Keratinocyte (primary cell): ENCODE results near the gene TSPAN16. TPM values are rescaled to one million over a fixed set of nuclear protein-coding genes. Genes with fewer than 3 reads are reported as not detected.
"Not testable (repeated sequence)": the region's sequence is repeated elsewhere in the genome, so short reads cannot be mapped to it uniquely, and the experiment has no call there.

Source experiments
- DNase-seq: peaks from one replicate; pipeline ENCODE4 v3.0.0-alpha.2; 2011; ENCODE audit warnings: low read depth, missing footprints, low spot score
- FAIRE-seq: peaks from 2 replicates; lab custom pipeline; 2011; peaks lifted over from hg19 to GRCh38; lab: Jason Lieb, UNC
- H2AFZ ChIP-seq: 2 replicates; pipeline ENCODE4 v1.6.0; 2012; ENCODE audit warnings: low read length, control low read depth, inconsistent platforms; ENCODE audit not compliant: control insufficient read depth
- H3K27ac ChIP-seq: 2 replicates; pipeline ENCODE4 v1.5.1; 2011; ENCODE audit warnings: low read length; ENCODE audit not compliant: control insufficient read depth, insufficient read depth
- H3K27me3 ChIP-seq: 3 replicates; pipeline ENCODE4 v1.6.0; 2011; ENCODE audit warnings: low read length; ENCODE audit not compliant: control insufficient read depth, insufficient read depth; ENCODE audit errors: extremely low read depth
- H3K36me3 ChIP-seq, 2 experiments: 2 replicates in 1 of 2; 3 replicates in 1 of 2; pipeline ENCODE4 v1.5.1; 2011; ENCODE audit warnings: low read length in 2 of 2, mild to moderate bottlenecking in 1 of 2; ENCODE audit not compliant: control insufficient read depth in 2 of 2, insufficient read depth in 2 of 2; ENCODE audit errors: extremely low read depth in 1 of 2
- H3K4me1 ChIP-seq: 3 replicates; pipeline ENCODE4 v1.5.1; 2011; ENCODE audit warnings: low read length; ENCODE audit not compliant: control insufficient read depth, insufficient read depth; ENCODE audit errors: extremely low read depth
- H3K4me2 ChIP-seq: 3 replicates; pipeline ENCODE4 v1.6.0; 2011; ENCODE audit warnings: low read depth, low read length; ENCODE audit not compliant: control insufficient read depth, insufficient read depth; ENCODE audit errors: extremely low read depth
- H3K4me3 ChIP-seq, 3 experiments: fragments of 200-600 bp in 1 of 3; sonication (generic) in 1 of 3; 2 replicates in 2 of 3; 3 replicates in 1 of 3; pipeline ENCODE4 v1.5.1; 2011 to 2016; ENCODE audit warnings: low read length in 3 of 3, mild to moderate bottlenecking in 3 of 3, control low read depth in 2 of 3, inconsistent platforms in 1 of 3, low read depth in 1 of 3, mixed read lengths in 1 of 3, mixed run types in 1 of 3, moderate library complexity in 1 of 3; ENCODE audit not compliant: control insufficient read depth in 2 of 3, insufficient read depth in 2 of 3; ENCODE audit errors: extremely low read depth in 1 of 3
- H3K79me2 ChIP-seq: 2 replicates; pipeline ENCODE4 v1.6.0; 2012; ENCODE audit warnings: low read length; ENCODE audit not compliant: control insufficient read depth, insufficient read depth
- H3K9ac ChIP-seq: 3 replicates; pipeline ENCODE4 v1.6.0; 2011; ENCODE audit warnings: low read length; ENCODE audit not compliant: control insufficient read depth, insufficient read depth; ENCODE audit errors: extremely low read depth
- H3K9me1 ChIP-seq: 3 replicates; pipeline ENCODE4 v1.6.0; 2011; ENCODE audit warnings: low read length; ENCODE audit not compliant: control insufficient read depth, insufficient read depth; ENCODE audit errors: extremely low read depth
- H3K9me3 ChIP-seq: 2 replicates; pipeline ENCODE4 v1.5.1; 2012; ENCODE audit warnings: low read depth, low read length; ENCODE audit not compliant: control insufficient read depth
- H4K20me1 ChIP-seq: 3 replicates; pipeline ENCODE4 v1.6.0; 2011; ENCODE audit warnings: low read length; ENCODE audit not compliant: control insufficient read depth, insufficient read depth; ENCODE audit errors: extremely low read depth
- CTCF ChIP-seq, 3 experiments: IDR thresholded peaks in 1 of 3; conservative IDR thresholded peaks in 1 of 3; optimal IDR thresholded peaks in 1 of 3; 2 replicates in 2 of 3; 3 replicates in 1 of 3; pipeline versions ENCODE3 to v1.5.1; 2011; ENCODE audit warnings: low read length in 3 of 3, mild to moderate bottlenecking in 3 of 3, moderate library complexity in 2 of 3, control low read depth in 1 of 3, inconsistent platforms in 1 of 3; ENCODE audit not compliant: insufficient read depth in 2 of 3; ENCODE audit errors: extremely low read depth in 1 of 3
- EZH2 ChIP-seq: IDR thresholded peaks from one replicate; pipeline ENCODE4 v1.6.1; 2012; ENCODE audit warnings: inconsistent platforms, mild to moderate bottlenecking, low read length, moderate library complexity
- dilution Hi-C: fragments of 300-500 bp; cut with MboI; formaldehyde crosslinking; loops from one replicate; pipeline ENCODE4 v1.7.0; 2020; ENCODE audit warnings: low sequenced_read_pairs; ENCODE audit not compliant: extremely low pct_ligation_motif_present
- polyA plus RNA-seq, 5 experiments: library from polyadenylated mRNA; depleted of rRNA in 3 of 5; stranded (reverse) in 3 of 5; stranded (forward) in 1 of 5; unstranded in 1 of 5; fragments of >200 nt; gene quantifications; 1 replicate in 1 of 5; 2 replicates in 3 of 5; 3 replicates in 1 of 5; pipeline versions ENCODE4 v1.2.1 to v1.2.3, GENCODE V29; 2011 to 2012; ENCODE audit warnings: missing spikeins in 2 of 5, low read depth in 1 of 5, low replicate concordance in 1 of 5

TSPAN16 gene
- polyA plus RNA-seq, 1 donor (not counting 4 experiments of a cell fraction or from before 2014, with no cell fraction given) = not detected

- no peak overlapping the region for H2AFZ ChIP-seq
- H3K27ac ChIP-seq = no peak overlapping the region
- H3K79me2 ChIP-seq = no peaks in the 10 kb centered on the region
- peaks cover 3% of the 10 kb centered on the region for H3K27me3 ChIP-seq
- FAIRE-seq = no peak
- dilution Hi-C loops = no loop called here
- no peak overlapping the region for H3K4me2 ChIP-seq
- no peak overlapping the region for H3K4me3 ChIP-seq
- H4K20me1 ChIP-seq = no peaks in the 10 kb centered on the region
- no peaks in the 10 kb centered on the region for H3K36me3 ChIP-seq
- H3K4me1 ChIP-seq = no peaks in the 10 kb centered on the region
- H3K9me1 ChIP-seq = no peaks in the 10 kb centered on the region
- no peak overlapping the region for H3K9ac ChIP-seq
- DNase-seq = no peak
- H3K9me3 ChIP-seq = no peaks in the 10 kb centered on the region
- TF ChIP-seq EZH2 (no peak), CTCF (optimal IDR thresholded peaks at IDR 0.05 in 1 of 3, IDR thresholded peaks at IDR 0.05 in 1 of 3, conservative IDR thresholded peaks at IDR 0.05 in 1 of 3; ENCODE audit: extremely low read depth in 1 of 3, insufficient read depth in 2 of 3, low read length in 3 of 3) (no peak)
These were observed 9.0 kb downstream of the TSPAN16 start for GRCh38 chr19:11304936-11305335.

GRCh38 chr19:11306337-11306736 lies 10.4 kb downstream of the TSPAN16 start:
- no peak for FAIRE-seq
- no peaks in the 10 kb centered on the region for H3K79me2 ChIP-seq
- dilution Hi-C loops = no loop called here
- H3K4me3 ChIP-seq = no peak overlapping the region
- DNase-seq = no peak
- H3K27me3 ChIP-seq = no peaks in the 10 kb centered on the region
- H3K36me3 ChIP-seq = no peaks in the 10 kb centered on the region
- no peaks in the 10 kb centered on the region for H3K9me1 ChIP-seq
- no peak overlapping the region for H3K4me2 ChIP-seq
- TF ChIP-seq EZH2 = no peak
- TF ChIP-seq CTCF (optimal IDR thresholded peaks at IDR 0.05 in 1 of 3, IDR thresholded peaks at IDR 0.05 in 1 of 3, conservative IDR thresholded peaks at IDR 0.05 in 1 of 3; ENCODE audit: extremely low read depth in 1 of 3, insufficient read depth in 2 of 3, low read length in 3 of 3) = no peak
- H3K9ac ChIP-seq = no peak overlapping the region
- H2AFZ ChIP-seq = no peak overlapping the region
- H3K4me1 ChIP-seq = no peaks in the 10 kb centered on the region
- no peaks in the 10 kb centered on the region for H3K9me3 ChIP-seq
- H3K27ac ChIP-seq = no peak overlapping the region
- H4K20me1 ChIP-seq = no peaks in the 10 kb centered on the region

- peaks cover 24% of the 10 kb centered on the region for H3K4me1 ChIP-seq
These were observed 24.5 kb downstream of the TSPAN16 start for GRCh38 chr19:11320278-11320995.

More at GRCh38 chr19:11320278-11320995, 24.5 kb downstream of the TSPAN16 start:
- H4K20me1 ChIP-seq, H2AFZ ChIP-seq, H3K9me1 ChIP-seq, H3K4me3 ChIP-seq, H3K27me3 ChIP-seq, DNase-seq, H3K36me3 ChIP-seq, dilution Hi-C loops, FAIRE-seq, H3K4me2 ChIP-seq, H3K9me3 ChIP-seq, H3K9ac ChIP-seq, H3K79me2 ChIP-seq, H3K27ac ChIP-seq: not testable (repeated sequence)
